ENCODE measurements around the gene C22orf39. TPM values are rescaled to one million over a fixed set of nuclear protein-coding genes. Genes with fewer than 3 reads are reported as not detected.

Gene C22orf39
- total RNA-seq, 2 donors from 2014 or later: 21.6 to 21.8 TPM

DNA sequence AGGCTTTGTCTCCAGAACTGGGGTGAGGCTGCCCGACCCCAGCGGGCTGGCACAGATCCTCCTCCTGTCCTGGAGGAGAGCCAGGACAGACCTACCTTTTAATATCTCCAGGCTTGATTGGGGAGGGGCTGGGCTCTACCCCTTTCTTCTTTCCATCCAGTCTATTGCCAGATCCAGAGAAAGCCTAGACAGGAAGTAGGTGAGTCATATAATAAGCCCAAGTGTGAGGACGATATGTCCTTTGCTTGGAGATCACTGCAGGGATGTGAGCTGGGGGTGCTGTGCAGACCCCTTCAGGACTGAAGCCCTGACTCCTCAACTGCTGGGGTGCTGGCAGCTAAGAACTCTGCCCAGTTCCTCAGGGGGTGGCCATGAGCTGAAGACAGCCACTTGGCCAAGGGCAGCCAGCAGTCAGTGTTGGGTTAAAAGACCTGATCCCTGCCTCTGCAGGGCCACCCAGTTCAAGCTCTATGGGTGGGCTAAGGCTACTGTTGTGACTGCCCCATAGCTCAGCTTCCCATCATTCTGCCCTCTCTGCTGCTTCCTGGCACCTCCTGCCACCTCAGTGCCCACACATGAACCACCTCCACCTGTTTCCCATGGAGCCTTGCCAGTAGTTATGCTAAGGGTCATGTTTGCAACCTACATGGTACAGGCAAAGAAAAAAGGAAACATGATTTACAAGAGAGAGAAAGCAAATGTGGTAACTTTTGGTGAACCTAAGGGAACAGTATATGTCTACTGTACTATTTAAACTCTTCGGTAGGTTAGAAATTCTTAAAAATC is 8.3 kb upstream of the C22orf39 start:
- no peak for DNase-seq
- TF ChIP-seq, protein P1, sequence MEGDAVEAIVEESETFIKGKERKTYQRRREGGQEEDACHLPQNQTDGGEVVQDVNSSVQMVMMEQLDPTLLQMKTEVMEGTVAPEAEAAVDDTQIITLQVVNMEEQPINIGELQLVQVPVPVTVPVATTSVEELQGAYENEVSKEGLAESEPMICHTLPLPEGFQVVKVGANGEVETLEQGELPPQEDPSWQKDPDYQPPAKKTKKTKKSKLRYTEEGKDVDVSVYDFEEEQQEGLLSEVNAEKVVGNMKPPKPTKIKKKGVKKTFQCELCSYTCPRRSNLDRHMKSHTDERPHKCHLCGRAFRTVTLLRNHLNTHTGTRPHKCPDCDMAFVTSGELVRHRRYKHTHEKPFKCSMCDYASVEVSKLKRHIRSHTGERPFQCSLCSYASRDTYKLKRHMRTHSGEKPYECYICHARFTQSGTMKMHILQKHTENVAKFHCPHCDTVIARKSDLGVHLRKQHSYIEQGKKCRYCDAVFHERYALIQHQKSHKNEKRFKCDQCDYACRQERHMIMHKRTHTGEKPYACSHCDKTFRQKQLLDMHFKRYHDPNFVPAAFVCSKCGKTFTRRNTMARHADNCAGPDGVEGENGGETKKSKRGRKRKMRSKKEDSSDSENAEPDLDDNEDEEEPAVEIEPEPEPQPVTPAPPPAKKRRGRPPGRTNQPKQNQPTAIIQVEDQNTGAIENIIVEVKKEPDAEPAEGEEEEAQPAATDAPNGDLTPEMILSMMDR (IDR thresholded peaks at IDR 0.05): no peak
- H3K27me3 ChIP-seq: no peaks in the 10 kb centered on the region
- no peak overlapping the region for H3K27ac ChIP-seq
- no peak overlapping the region for H3K9ac ChIP-seq (ENCODE audit: low read depth in 2 of 2, low read length in 2 of 2)
- H3K9me3 ChIP-seq: no peaks in the 10 kb centered on the region
- H3K36me3 ChIP-seq: peaks cover 5% of the 10 kb centered on the region
- intact Hi-C loops (cut with DNase I): no loop called here
- H3K4me1 ChIP-seq: no peaks in the 10 kb centered on the region
- no peak overlapping the region for H3K4me3 ChIP-seq

DNA sequence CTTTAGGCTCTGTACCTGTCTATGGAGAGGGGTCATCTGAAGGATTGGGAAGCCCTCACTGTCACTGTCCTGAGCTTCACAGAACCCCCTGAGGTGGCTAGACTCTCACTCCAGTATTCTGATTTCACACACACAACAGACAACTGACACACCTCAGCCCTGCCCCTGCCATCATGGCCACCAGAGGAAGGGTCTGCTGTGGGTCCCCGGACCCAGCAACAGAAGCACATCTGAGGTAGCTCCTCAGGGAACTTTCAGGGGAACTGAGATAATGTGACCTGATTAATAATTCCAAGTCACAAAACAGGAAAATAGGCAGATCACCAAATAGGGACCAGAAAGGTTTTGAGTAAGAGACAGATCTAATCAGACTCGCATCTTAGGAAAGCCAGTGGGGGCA is 7.5 kb upstream of the C22orf39 start:
- Histone ChIP-seq H3K36me3 (peaks cover 5% of the 10 kb centered on the region), H3K4me1 (no peaks in the 10 kb centered on the region), H3K9me3 (no peaks in the 10 kb centered on the region), H3K27ac (no peak overlapping the region), H3K9ac (ENCODE audit: low read depth in 2 of 2, low read length in 2 of 2) (no peak overlapping the region), H3K27me3 (no peaks in the 10 kb centered on the region), H3K4me3 (no peak overlapping the region)
- DNase-seq: no peak
- intact Hi-C loops (cut with DNase I): no loop called here
- TF ChIP-seq, protein P1 (IDR thresholded peaks at IDR 0.05): no peak

DNA sequence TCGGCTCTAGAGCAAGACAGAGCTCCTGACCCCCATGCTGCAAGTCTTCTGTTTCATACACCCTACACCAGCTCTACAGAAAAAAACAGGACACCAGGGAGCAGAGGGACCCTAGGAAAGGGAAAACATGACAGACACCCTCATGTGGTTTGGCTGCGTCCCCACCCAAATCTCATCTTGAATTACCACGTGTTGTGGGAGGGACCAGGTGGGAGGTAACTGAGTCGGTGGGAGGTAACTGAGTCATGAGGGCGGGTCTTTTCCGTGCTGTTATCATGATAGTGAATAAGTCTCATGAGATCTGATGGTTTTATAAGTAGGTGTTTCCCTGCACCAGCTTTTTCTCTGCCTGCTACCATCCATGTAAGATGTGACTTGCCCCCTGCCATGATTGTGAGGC is 6.6 kb upstream of the C22orf39 start:
- Histone ChIP-seq H3K27me3 (no peaks in the 10 kb centered on the region), H3K4me1 (no peaks in the 10 kb centered on the region), H3K27ac (no peak overlapping the region), H3K9me3 (no peaks in the 10 kb centered on the region), H3K4me3 (no peak overlapping the region), H3K9ac (ENCODE audit: low read depth in 2 of 2, low read length in 2 of 2) (no peak overlapping the region), H3K36me3 (peaks cover 5% of the 10 kb centered on the region)
- TF ChIP-seq, protein P1 (IDR thresholded peaks at IDR 0.05): no peak
- intact Hi-C loops (cut with DNase I): no loop called here
- DNase-seq: no peak

DNA sequence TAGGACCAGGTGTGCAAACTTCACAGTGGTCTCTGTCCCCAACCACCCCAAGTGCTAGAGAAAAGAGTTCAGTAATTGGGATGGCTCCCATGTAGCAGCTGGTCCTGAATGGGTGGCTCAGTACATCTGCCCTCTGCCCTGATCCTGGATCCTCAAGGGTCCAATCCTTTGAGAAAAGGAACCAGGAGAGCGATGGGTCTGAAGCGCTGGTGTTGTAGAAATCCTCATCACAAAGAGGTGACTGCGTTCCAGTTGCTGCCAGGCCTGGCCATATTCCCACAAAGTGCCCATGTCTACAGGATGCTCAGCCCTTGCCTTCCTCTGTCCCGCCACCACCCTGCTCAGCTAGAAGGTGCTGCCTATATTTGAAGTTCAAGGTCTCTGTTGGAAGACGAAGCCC is 6.2 kb upstream of the C22orf39 start:
- H3K36me3 ChIP-seq: peaks cover 5% of the 10 kb centered on the region

DNA sequence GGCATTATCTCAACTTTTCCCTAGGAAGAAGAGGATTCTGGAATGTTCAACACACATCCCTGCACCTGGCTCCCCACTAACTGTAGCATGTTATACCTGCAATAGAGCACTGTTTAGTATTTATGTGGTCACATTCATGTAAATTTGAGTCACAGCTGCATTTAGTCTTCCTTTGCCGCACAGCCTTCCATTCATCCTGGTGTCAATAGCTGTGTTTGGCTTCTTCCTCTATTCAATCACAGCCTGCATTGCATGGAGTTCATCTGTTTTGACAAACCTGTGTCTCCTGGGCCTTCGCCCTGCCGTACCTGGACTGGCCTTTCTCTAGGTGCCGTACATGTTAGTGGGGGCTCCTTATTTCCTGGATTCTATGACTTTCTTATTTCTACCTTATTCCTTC is 4.1 kb upstream of the C22orf39 start:
- intact Hi-C loops (cut with DNase I): no loop called here
- no peaks in the 10 kb centered on the region for H3K27me3 ChIP-seq
- no peak for DNase-seq
- peaks cover 9% of the 10 kb centered on the region for H3K4me1 ChIP-seq
- H3K27ac ChIP-seq: no peak overlapping the region
- no peaks in the 10 kb centered on the region for H3K9me3 ChIP-seq
- no peak overlapping the region for H3K4me3 ChIP-seq
- TF ChIP-seq, protein P1 (IDR thresholded peaks at IDR 0.05): no peak
- H3K36me3 ChIP-seq: peaks cover 5% of the 10 kb centered on the region
- H3K9ac ChIP-seq (ENCODE audit: low read depth in 2 of 2, low read length in 2 of 2): no peak overlapping the region

More for the DNA sequence above, 6.2 kb upstream of the C22orf39 start:
- H3K4me3 ChIP-seq: no peak overlapping the region
- no peaks in the 10 kb centered on the region for H3K9me3 ChIP-seq
- intact Hi-C loops (cut with DNase I): no loop called here
- no peak overlapping the region for H3K9ac ChIP-seq (ENCODE audit: low read depth in 2 of 2, low read length in 2 of 2)
- TF ChIP-seq, protein P1 (IDR thresholded peaks at IDR 0.05): no peak
- DNase-seq: no peak
- no peak overlapping the region for H3K27ac ChIP-seq
- no peaks in the 10 kb centered on the region for H3K27me3 ChIP-seq
- peaks cover under 1% of the 10 kb centered on the region for H3K4me1 ChIP-seq
